HG03025 (cell line): Measurements from ENCODE around the gene PTPRK.
"Not testable (repeated sequence)": the region's sequence is repeated elsewhere in the genome, so short reads cannot be mapped to it uniquely, and the experiment has no call there.

Experiments used
- ATAC-seq: cut with Tn5 transposase; IDR thresholded peaks from one replicate; pipeline ENCODE4 v1.9.1; 2021; ENCODE audit warnings: mild to moderate bottlenecking, moderate library complexity; ENCODE audit not compliant: unreplicated experiment, low FRiP score

PTPRK gene

DNA sequence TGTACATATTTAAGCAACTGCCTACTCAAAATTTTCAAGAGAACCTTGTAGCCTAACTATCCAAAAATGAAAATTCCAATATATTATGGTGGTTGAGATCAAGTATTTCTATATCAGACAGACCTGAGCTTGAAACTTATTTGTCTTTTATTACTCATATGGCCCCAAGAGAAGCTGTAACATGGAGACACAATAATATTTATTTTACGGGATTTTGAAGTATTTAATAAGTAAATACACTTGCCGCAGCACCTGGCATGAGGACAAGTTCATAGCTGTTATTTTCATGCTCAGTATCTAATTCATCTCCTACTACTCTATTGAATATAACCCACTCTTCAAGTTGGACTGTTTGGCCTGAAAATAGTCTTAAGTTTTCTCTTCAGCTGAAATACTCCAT, 28.0 kb downstream of the PTPRK start:
- no peak for ATAC-seq

DNA sequence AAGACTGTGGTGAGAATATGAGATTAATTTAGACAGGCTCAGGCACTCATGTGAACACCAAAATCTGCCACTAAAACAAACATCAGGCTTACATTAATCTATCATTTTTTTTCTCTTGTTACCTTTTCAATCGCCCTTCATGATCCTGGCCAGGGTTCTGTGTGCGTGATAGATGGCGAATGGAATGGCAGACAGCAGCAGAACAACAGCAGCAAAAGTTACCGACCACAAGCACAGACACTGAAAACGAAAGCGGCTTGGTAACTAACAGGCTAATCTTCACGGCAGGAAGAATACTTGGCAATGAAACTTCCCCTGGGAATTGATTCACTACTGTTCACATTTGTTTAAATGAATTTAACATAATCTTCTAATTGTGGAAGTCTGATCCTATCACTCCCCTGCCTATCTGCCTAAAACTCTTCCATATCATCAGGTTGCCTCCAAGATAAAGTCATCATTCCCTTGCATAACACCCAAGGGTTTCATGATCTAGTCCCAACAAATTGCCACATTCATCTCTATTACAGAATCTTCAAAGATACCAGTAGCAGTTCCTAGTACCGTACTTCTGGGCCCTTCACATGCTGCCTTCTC, 28.7 kb downstream of the PTPRK start:
- ATAC-seq: no peak

DNA sequence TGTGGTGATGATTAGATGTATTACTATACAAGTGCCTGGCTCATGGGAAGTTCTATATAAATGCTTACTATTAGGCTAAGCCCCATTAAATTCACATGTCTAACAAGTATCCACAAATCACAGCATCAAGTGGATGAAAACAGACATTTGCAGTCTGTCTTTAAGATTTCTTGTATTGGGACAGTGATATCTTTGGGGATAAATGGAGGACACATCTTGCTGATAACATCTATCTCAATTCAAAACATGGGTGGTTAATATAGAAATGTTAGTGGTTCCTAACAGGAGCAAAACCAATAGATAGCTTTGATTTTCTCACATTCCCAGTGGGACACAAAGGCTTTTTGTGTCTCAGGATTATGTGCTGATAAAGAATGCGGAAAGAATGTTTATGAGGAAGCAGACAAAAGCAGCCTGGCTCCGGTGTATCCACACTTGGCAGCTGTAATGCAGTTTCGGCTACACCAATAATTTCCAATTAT, 29.3 kb downstream of the PTPRK start:
- no peak for ATAC-seq

DNA sequence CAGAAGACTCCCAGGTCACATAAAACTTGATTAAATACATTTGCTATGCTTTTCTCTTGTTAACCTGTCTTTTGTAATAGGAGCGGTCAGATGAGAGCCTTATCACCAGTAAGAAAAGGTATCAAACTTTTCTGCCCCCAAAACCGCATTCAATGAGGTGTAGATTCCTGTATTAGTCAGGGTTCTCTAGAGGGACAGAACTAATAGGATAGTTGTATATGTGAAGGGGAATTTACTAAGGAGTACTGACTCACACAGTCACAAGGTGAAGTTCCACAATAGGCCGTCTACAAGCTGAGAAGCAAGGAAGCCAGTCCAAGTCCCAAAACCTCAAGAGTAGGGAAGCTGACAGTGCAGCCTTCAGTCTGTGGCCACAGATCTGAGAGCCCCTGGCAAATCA, 32.7 kb downstream of the PTPRK start:
- ATAC-seq: no peak

DNA sequence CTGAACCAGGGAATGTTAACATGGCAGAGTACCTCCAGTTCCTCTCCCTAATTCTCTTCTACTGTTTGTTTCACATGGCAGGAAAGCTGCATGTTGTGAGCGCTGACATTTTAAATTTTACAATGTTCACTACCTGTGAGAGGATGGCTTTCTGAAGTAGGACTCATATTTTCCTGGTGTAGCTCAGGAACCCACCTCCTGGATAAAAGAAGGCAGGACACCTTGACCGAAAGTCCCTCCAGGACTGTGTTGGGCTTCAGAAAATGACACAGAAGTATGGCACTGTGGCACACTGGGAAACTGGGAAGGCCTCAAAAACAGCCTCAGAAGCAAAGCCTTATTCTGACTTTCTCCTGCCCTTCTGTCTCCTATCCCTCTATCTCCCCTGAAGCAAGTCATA, 33.3 kb downstream of the PTPRK start:
- ATAC-seq: no peak

DNA sequence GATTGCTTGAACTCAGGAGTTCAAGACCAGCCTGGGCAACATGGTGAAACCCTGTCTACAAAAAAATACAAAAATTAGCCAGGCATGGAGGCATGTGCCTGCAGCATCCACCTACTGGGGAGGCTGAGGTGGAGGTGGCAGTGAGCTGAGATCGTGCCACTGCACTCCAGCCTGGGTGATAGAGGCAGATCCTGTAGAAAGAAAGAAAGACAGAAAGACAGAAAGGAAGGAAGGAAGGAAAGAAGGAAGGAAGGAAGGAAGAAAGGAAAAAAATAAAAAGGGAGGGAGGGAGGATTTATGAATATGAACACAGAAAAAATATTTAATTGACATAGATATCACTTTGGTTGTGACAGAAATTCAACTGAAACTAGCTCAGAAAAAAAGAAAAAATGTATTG, 33.8 kb downstream of the PTPRK start:
- not testable (repeated sequence) for ATAC-seq

DNA sequence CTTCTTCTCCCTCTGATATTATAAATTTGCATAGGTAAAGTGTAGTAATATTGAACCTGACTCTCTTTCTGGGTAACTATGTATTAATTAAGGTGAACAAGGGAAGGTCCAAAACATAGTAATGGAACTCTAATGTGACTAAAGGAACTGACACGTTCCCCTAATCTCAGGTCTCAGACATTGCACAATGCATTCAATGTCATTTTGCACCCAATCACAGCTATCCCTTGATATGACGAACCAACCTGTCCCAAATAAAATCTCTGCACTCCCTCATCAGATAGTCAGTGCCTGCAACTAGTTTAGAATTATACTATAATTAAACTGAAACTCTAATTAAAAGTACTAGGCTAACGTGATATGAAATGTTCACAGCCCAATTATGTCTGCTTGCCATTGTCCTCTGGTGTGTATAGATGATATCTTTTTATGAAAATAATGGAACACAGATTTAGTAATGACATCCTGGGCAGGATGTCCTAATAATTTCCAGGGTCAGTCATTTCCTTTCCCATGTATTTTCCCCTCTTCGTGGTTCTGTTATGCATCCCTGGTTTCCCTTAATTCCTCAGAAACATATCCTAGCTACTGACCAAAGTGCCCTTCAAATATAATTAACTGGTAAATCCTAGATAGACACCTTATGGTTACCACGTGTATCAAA, 36.8 kb downstream of the PTPRK start:
- no peak for ATAC-seq

DNA sequence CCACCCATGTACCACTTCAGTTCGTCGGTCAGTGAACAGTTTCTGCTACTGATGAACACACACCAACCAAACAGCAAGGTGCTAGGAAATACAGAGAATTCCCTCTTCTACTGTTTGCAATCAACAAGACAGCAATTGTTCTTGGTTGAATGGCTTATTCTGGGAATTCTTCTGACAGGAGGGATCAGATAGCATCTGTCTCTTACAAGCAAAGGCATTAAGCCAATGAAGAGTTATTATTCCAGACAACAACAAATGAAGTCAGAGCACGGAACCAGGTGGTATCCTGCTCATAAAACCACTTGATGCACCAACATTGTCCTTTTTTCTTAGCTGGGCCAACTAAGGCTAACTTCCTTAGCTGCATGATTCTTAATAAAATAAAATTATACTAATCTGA, 37.8 kb downstream of the PTPRK start:
- ATAC-seq: no peak

DNA sequence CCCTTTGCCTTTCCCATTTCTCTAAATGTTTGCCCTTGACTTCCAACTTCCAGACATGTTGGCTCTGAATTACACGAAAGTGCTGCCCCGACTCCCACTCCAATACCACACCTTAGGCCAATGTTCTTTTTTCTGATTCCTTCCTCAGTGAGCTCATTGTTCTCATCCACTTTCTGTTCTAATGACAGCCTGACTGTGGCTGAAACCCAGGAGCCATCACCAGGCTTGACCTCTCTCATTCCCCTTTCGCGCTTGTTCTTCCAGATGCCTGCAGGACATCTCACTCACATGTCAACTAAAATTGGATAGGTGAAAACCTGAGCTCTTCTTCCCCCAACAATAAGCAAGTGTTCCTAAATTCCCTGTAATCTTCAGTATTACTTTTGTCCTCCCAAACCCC, 40.4 kb downstream of the PTPRK start:
- ATAC-seq: no peak

DNA sequence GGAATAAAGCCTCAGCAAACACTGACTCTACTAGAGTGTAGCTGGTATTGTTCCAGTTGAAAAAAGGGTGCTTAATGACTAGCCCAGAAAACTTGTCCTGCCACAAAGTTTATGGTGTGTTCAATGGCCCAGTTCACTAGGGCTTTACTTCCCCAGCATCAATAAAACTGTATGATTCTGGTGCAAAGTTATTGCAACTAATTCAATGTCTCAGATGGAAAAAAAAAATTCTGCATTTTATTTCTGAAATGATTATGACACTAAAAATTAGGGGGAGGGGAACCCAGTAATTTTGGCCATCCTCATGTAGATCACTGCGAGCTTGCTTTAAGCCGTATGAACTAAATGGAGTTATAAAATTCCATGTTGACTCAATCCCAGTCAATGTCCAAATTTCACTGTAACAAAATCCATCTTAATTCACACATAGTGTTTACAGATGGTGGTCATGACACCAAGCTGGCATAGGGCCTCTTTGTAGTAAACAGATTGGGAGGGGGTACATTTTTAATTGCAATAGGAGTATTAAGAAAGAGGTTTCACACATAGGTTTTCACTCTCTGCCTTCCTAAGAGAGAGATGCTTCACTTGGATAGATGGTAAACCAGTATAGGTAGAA, 41.2 kb downstream of the PTPRK start:
- ATAC-seq: no peak

DNA sequence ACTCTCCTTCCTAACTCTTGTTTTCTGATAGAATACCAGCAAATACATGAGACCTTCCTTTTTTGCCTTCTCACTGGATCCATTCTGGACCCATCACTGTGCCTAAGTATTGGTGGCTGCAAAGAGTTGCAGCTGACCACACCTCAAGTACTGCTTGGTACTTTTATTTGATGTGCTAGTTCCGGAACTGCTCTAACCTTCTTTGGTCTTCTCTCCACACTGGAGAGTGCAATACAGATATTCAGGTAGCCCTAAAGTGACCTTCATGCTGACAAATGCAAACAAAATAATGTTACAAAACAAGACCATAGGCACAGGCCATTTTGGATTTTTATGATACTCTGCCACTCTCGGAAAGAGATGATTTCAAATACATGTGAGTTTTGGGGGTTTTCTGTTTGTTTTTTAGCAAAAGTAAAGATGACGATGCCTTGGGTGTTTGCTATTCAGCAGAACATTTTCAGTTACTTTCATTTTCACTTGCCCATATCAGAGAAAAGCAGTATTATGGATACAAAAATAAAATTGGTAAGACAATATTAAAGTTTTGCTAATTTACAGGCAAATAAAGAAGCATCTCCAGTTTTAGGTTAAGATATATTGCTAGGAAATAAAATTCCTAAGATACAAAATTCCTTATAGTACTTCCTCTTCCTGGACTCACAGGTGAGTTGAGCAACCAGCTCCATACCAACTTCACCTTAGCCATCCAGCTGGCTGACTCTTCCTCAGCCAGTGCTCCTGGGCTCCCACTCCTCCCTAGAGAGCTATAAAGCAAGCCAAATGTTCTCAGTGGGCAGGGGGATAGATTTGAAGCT, 42.0 kb downstream of the PTPRK start:
- ATAC-seq: no peak

DNA sequence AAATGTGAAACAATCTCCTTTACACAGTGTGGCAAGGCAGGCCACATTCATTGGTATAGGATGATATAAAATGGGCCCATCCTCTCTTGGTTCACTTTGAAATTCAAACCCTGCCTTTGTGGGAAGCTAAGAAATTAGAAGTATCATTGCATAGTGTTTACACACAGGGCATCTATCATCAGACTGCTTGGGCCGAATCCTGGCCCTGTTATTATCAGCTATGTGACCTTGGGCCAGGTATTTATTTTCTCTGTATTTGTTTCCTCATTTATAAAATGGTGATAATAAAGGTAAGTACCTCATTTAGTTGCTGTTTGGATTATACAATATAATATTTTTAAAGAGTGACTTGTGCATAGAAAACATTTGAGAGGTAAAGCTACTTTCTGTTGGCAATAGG, 45.5 kb downstream of the PTPRK start:
- no peak for ATAC-seq

DNA sequence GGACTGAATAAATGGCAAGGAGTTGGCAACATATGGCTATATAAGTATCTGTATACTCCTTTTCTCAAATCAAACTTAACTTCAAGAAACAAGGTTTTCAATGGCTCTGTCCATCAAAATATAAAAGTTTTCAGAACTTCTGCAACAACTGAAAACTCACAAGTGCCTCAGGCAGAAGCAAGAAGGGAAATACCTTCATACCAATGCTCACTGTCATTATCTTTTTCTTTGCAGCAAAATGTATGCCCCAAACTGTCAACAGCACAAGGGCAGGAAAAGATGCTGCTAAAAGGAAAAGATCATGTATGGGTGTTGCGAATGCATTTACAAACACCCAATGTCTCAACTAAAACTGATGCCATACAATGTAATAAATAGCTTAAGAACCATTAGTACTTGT, 45.9 kb downstream of the PTPRK start:
- no peak for ATAC-seq

DNA sequence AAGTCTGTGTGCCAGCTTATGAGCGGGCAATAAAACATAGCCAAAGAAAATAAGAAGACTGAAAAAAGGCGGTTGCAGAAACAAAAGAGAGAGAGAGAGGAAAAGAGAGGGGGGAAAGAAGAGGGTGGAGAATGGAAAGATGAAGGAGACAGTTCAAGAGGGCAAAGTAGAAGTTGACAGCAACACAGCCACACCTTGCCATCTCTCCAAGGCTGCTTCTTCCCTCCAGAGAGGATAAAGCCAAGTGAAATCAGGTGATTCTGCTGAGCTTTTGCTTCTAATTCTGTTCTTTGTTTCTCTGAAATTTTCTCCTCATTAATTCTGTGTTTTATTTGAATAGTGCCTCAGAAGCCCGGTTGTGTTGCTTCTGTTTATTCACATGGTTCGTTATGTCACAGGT, 48.5 kb downstream of the PTPRK start:
- ATAC-seq: no peak

DNA sequence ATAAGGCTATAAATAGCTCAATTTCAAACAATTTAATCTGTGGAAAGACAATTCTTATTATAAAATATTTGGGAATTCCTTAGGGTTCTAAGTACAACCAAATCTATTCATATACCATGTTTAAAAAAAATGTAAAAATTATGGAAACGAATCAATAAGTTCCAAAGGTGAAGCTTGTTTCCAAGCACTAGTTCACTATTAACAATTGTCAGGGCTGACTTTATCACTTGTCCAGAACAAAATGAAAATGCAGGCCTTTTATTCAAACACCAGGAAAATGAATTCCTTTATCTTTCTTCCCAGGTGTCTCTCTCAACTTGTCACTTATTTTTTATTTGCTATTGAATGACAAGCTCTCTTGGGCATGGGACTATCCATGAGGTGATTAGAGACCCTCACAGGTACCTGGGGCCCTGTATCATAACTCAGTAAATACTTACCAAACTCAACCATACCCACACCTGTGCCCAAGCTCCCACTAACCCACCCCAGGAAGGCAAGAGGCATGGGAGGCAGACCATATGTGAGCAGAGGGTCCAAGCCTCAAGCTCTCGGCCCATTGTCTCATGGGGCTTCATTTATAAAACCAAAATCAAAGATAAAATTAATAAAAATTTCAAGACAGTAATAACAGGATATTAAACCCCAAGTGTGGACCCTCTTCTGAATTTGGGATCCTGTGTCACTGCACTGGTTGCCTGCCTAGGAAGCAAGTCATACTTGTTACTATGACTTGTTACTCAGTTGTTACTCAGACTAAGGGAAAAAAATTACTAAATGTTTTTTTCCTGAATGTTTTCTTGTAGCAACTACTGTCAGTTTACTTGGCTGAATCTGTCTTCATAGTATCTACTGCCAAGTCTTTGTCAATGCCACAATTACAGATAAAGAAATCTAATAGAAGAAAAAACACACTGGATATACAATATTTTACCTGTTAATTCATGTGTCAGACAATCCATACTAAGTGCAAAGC, 54.7 kb downstream of the PTPRK start:
- ATAC-seq: no peak

DNA sequence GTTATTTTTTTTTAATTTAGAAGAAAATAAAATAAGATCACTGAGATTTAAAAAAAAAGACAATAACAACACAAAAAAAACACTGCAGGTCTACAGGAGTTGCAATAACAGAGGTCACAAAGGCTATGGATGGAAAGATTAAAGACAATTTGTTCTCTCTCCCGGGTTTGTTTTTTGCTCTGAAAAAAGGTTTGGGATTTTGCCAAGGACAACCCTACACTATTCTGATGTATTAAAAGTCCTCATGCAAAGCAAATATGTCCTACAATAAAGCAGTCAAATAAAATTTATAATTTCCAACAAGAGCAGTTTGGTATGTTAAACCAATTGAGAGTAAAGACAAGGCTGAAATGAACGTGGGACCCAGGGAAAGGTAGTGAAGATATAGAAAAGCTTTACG, 55.6 kb downstream of the PTPRK start:
- no peak for ATAC-seq

DNA sequence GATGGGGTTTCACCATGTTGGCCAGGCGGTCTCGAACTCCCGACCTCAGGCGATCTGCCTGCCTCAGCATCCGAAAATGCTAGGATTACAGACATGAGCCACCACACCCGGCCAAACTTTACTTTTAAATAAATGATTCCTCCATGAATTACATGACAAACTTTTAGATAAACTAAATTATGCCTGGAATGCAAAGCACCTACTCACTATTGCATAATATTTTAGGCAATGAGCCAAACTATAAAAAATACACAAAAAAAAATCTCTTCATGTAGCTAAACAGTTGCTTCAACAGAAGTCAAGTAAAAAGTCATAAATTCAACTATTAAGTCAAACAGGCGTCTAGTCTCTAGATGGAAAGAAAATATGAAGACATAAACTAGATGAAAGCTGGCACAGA, 56.5 kb downstream of the PTPRK start:
- ATAC-seq: no peak

DNA sequence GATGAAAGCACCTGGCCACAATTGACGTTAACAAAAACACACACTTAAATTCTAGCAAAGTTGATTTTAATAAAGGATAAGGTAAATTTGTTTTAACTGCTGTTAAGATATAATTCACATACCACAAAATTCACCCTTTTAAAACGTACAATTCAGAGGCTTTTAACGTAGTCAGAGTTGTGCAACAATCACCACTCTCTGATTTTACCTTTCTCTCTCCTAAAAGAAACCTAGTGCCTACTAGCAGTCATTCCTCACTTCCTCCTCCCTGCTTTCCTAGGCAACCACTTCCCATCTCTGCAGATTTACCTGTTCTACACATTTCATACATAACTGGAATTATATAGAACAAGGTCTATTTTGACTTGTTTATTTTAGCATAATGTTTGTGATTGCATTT, 58.9 kb downstream of the PTPRK start:
- no peak for ATAC-seq

DNA sequence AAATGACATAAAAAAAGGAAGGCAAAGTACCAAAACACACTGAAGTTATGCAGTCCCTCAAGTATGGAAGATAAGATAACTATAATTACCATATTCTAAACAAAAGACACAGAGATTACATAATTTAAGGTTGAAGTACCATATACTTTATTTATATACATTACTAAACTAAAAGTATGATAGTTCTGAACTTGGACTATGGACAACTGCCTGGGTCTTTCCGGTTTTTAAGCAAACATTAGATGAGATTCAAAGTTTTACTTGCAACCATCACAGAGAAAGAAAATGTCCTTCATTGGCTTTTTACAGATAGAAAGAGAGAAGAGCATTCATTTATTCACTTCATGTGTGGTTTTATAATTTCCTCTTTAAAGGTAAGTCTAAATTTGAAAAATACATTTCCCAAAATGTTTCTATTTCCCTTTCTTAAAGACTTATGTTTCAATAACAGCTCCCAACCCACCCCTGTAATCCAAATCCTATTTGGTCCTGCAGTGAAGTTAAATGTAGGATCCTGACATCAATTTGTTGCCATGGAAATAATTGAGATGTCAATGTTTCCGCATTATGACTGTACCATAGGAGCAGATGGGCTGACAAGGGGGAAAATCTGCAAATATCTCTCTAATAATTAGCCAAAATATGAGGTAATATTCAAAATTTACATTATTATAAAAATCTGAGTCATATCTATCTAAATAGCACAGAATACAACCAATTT, 63.7 kb downstream of the PTPRK start:
- no peak for ATAC-seq

DNA sequence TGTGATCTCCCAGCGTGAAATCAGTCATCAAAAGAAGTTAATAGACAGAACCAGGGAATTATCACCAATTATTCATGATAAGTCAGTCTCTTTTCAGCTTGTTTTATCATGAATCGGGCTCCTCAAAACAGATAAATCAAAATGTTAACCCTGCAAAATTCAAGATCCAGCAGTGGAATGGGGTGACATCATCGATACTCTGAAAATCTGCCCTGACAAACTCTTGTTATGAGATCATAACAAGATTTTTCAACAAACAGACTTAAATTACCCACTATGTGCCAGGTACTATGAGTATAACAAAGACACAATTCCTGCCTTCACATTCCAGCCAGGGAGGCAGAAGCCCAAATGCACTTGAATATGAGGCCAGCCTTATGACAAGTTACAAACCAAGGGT, 64.4 kb downstream of the PTPRK start:
- no peak for ATAC-seq
